Measurements from ENCODE around the gene RPTOR. TPM values are rescaled to one million over a fixed set of nuclear protein-coding genes. Genes with fewer than 3 reads are reported as not detected.

Gene RPTOR
- total and polyA plus RNA-seq, 2 donors (not counting 3 experiments of a cell fraction or from before 2014, with no cell fraction given), result 10.7 to 41.8 TPM

DNA sequence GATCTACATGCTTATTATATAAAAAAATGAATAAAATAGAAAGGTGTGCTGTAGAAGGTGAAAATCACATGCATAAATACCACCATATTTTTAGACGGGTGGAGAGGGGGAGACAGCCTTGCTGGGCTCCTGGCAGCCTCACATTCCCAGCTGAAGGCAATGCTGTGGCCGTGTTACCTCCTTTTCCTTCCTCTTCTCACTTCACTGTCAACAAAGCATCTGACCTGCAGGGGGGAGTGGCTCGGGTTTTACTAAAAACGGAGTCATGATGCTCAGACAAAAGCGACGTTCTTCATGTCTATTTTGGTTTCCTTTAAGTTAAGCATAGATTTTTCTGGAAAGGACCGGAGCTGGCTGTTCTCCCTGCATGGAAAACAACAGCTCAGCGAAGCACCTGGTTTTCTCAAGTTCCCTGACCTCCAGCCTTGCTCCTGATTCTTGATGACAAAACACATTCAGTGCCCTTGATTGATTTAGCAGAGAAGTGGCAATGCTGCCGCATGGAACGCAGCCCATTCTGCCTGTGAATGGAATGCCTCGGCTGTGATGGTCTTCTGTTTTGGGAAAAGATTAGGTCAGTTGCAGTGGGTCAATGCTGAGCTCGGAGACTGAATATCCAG lies 5.5 kb upstream of the RPTOR start:
- DNase-seq (ENCODE audit: low read depth, low spot score), result peak; percentile 11
- dilution Hi-C loops (cut with MboI; ENCODE audit: extremely low pct_ligation_motif_present, low sequenced_read_pairs), result no loop called here
- no peak overlapping the region for H3K27ac ChIP-seq (ENCODE audit: insufficient read depth, low read depth, low read length)
- CTCF ChIA-PET, result interaction anchor here (1.0 kb wide), 1 partner anchor 20 kb away, joined by 3 read pairs; no protein-coding TSS in a partner anchor
- H2AFZ ChIP-seq (ENCODE audit: low read depth, low read length), result peak overlapping the region; percentile 20
- no peak overlapping the region for H3K9ac ChIP-seq (replicated peaks; ENCODE audit: extremely low read depth, insufficient read depth, low read length)
- intact Hi-C loops (cut with micrococcal nuclease), result no loop called here
- H3K4me1 ChIP-seq (ENCODE audit: control insufficient read depth, extremely low read depth, insufficient read depth, low read length), result no peaks in the 10 kb centered on the region
- H3K79me2 ChIP-seq (ENCODE audit: control insufficient read depth, insufficient read depth, low read length), result no peaks in the 10 kb centered on the region
- TF ChIP-seq, protein P1, sequence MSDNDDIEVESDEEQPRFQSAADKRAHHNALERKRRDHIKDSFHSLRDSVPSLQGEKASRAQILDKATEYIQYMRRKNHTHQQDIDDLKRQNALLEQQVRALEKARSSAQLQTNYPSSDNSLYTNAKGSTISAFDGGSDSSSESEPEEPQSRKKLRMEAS (IDR thresholded peaks at IDR 0.05; ENCODE audit: insufficient read depth, insufficient read length), result no peak
- TF ChIP-seq FOS (IDR thresholded peaks at IDR 0.05; ENCODE audit: borderline replicate concordance, insufficient read depth, low read length) (no peak), EZH2 (IDR thresholded peaks at IDR 0.05; ENCODE audit: borderline replicate concordance, low read depth, low read length, severe bottlenecking) (peak; percentile 29), GATA2 (IDR thresholded peaks at IDR 0.05; ENCODE audit: insufficient read depth, insufficient read length, low read depth, low read length) (no peak)
- TF ChIP-seq, protein P2, sequence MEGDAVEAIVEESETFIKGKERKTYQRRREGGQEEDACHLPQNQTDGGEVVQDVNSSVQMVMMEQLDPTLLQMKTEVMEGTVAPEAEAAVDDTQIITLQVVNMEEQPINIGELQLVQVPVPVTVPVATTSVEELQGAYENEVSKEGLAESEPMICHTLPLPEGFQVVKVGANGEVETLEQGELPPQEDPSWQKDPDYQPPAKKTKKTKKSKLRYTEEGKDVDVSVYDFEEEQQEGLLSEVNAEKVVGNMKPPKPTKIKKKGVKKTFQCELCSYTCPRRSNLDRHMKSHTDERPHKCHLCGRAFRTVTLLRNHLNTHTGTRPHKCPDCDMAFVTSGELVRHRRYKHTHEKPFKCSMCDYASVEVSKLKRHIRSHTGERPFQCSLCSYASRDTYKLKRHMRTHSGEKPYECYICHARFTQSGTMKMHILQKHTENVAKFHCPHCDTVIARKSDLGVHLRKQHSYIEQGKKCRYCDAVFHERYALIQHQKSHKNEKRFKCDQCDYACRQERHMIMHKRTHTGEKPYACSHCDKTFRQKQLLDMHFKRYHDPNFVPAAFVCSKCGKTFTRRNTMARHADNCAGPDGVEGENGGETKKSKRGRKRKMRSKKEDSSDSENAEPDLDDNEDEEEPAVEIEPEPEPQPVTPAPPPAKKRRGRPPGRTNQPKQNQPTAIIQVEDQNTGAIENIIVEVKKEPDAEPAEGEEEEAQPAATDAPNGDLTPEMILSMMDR (IDR thresholded peaks at IDR 0.05; ENCODE audit: extremely low read depth in 1 of 2, insufficient read depth in 1 of 2, low read depth in 1 of 2, low read length in 2 of 2), result no peak
- no peak overlapping the region for H3K4me3 ChIP-seq (replicated peaks in 1 of 3; ENCODE audit: insufficient read depth in 1 of 3, low read depth in 1 of 3, low read length in 3 of 3)
- POLR2A ChIA-PET, result no interaction called here
- peaks cover 4 to 12% of the 10 kb centered on the region in 2 experiments for H3K27me3 ChIP-seq (ENCODE audit: control insufficient read depth in 2 of 2, insufficient read depth in 2 of 2, low read length in 2 of 2)
- H3K9me1 ChIP-seq (replicated peaks; ENCODE audit: control insufficient read depth, extremely low read depth, insufficient read depth, low read length), result no peaks in the 10 kb centered on the region
- BruUV-seq (replicated peaks), result no TSS peak
- no peak overlapping the region for H3K4me2 ChIP-seq (ENCODE audit: insufficient read depth, low read length)
- no peaks in the 10 kb centered on the region for H3K36me3 ChIP-seq (ENCODE audit: control insufficient read depth in 2 of 2, extremely low read depth in 1 of 2, insufficient read depth in 2 of 2, low read length in 2 of 2)
- H3K9me3 ChIP-seq (replicated peaks; ENCODE audit: control insufficient read depth, insufficient read depth, low read length), result no peaks in the 10 kb centered on the region
- no peaks in the 10 kb centered on the region for H4K20me1 ChIP-seq (replicated peaks; ENCODE audit: control insufficient read depth, extremely low read depth, insufficient read depth, low read length)
- FAIRE-seq, result peak; percentile 47

Measured in endothelial cell of umbilical vein (primary cell).